Testis (tissue), 3 donors: ENCODE results near the gene LENEP. TPM values are rescaled to one million over a fixed set of nuclear protein-coding genes. Genes with fewer than 3 reads are reported as not detected.

Experiments
- DNase-seq: peaks from one replicate; pipeline ENCODE4 v3.0.0-alpha.2; 2019
- H3K27ac ChIP-seq, 2 donors: fragments of 200-600 bp; sonication (generic); one replicate each; pipeline ENCODE4 v1.5.1; 2019
- H3K27me3 ChIP-seq: fragments of 200-600 bp; sonication (generic); one replicate; pipeline ENCODE4 v1.5.1; 2019
- H3K36me3 ChIP-seq: fragments of 200-600 bp; sonication (generic); one replicate; pipeline ENCODE4 v1.5.1; 2017; ENCODE audit warnings: low read depth; ENCODE audit errors: missing control alignments
- H3K4me1 ChIP-seq: fragments of 200-600 bp; sonication (generic); one replicate; pipeline ENCODE4 v1.5.1; 2019
- H3K4me3 ChIP-seq, 2 donors: fragments of 200-600 bp; sonication (generic); one replicate each; pipeline ENCODE4 v1.5.1; 2017 to 2019
- H3K9me3 ChIP-seq: fragments of 200-600 bp; sonication (generic); one replicate; pipeline ENCODE4 v1.5.1; 2017
- CTCF ChIP-seq, 3 experiments: fragments of 450-650 bp in 2 of 3; fragments of 200-600 bp in 1 of 3; sonication (generic) in 1 of 3; IDR thresholded peaks; one replicate each; pipeline ENCODE4 v1.5.1; 2016 to 2019; ENCODE audit warnings: antibody characterized with exemption in 3 of 3, mild to moderate bottlenecking in 2 of 3, moderate library complexity in 1 of 3
- POLR2A ChIP-seq: fragments of 450-650 bp; IDR thresholded peaks from one replicate; pipeline ENCODE4 v1.6.1; 2017; ENCODE audit warnings: antibody characterized with exemption, mild to moderate bottlenecking, moderate library complexity
- WGBS, 2 donors: methylation state at CpG; one replicate each; pipeline ENCODE4 v1.1.5; 2018; 5-methylcytosine and 5-hydroxymethylcytosine counted together
- intact Hi-C: fragments of 100-400 bp; cut with DNase I; formaldehyde crosslinking; loops from one replicate; pipeline ENCODE4 v1.15.1; 2023; ENCODE audit warnings: low total_unique reads
- polyA plus RNA-seq: library from polyadenylated mRNA; stranded (reverse); fragments of 350-450 nt; fragmentation: Illumina TruSeq; extraction: RNeasy Lipid Tissue Mini Kit (QIAGEN cat#74804); gene quantifications from one replicate; pipeline ENCODE4 v1.2.3, GENCODE V29; 2014; ENCODE audit warnings: low read depth, low replicate concordance; ENCODE audit not compliant: insufficient read depth
- total RNA-seq, 2 donors: library from RNA; depleted of rRNA; stranded (reverse); fragments of >200 nt; gene quantifications; one replicate each; pipeline ENCODE4 v1.2.3, GENCODE V29; 2016

LENEP gene
- total and polyA plus RNA-seq, 3 donors from 2014 or later, result 1.1 TPM; not detected in 2

GRCh38 chr1:154945160-154945961 lies 48.0 kb upstream of the LENEP start:
- 79 to 86% methylated on average over 11 to 15 of the region's 15 CpGs for WGBS, 2 donors
- Histone ChIP-seq H3K4me1 (peaks cover 37% of the 10 kb centered on the region), H3K27me3 (no peaks in the 10 kb centered on the region), H3K4me3 (no peak overlapping the region), H3K36me3 (no peaks in the 10 kb centered on the region), H3K27ac (peak overlapping the region in 1 of 2 donors; percentile 56), H3K9me3 (no peaks in the 10 kb centered on the region)
- intact Hi-C loops, result no loop called here
- TF ChIP-seq CTCF (IDR thresholded peaks at IDR 0.05) (no peak), POLR2A (no peak)
- DNase-seq, result no peak

DNA sequence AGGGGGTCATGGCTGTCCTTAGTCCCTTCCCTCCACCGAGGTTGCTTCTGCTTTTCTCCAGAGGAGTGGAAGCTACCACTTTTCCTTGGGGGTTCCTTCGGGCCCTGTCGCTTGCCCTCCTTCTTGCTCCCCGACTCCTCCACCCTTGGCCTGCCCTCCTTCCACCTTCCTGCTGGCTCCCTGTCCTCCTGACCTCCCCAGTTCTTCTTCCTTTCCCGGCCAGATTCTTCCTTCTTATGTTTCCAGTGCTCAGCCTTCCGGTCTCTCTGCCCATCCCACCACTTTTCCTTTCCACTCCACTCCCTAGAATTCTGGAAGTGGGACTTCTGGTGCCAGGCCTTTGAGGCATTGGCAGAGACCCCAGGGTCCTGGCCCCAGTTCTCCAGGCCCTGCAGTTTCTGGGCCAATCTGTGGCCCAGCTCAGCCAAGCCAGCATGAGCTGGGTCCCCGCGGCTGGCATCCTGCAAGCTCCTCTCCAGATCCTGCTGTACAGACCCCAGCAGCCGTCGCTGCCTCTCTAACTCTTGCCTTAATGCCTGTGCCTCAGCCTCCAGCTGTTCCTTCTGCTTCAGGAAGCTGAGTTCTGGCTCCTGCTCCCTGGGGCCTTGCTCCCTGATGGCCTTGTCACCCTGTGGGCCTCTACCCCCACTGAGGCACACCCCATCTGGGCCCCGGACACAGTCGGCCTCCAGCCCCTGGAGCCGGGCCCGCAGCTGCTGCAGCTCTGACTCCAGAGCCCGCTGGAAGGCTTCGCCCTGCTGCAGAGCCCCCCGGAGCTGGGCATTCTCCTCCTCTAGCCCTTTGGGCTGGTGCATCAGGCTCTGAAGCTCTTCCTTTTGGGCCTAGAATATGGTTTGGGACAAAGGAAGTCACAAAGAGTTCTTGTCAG lies 47.2 kb upstream of the LENEP start:
- no peak overlapping the region for H3K4me3 ChIP-seq
- H3K9me3 ChIP-seq, result no peaks in the 10 kb centered on the region
- 65 to 72% methylated on average over 15 to 17 of the region's 17 CpGs for WGBS, 2 donors
- TF ChIP-seq POLR2A (no peak), CTCF (IDR thresholded peaks at IDR 0.05) (no peak)
- no peak for DNase-seq
- peaks cover 32% of the 10 kb centered on the region for H3K4me1 ChIP-seq
- H3K27me3 ChIP-seq, result no peaks in the 10 kb centered on the region
- H3K27ac ChIP-seq, result no peak overlapping the region
- H3K36me3 ChIP-seq, result no peaks in the 10 kb centered on the region
- intact Hi-C loops, result no loop called here

- H3K4me1 ChIP-seq, result peaks cover 30% of the 10 kb centered on the region
- no peak for DNase-seq
- 92 to 94% methylated on average over 11 of the region's 11 CpGs for whole genome bisulfite sequencing, 2 donors
- no peak overlapping the region for H3K27ac ChIP-seq
- TF ChIP-seq CTCF (IDR thresholded peaks at IDR 0.05) (no peak), POLR2A (no peak)
- no peaks in the 10 kb centered on the region for H3K9me3 ChIP-seq
- H3K27me3 ChIP-seq, result no peaks in the 10 kb centered on the region
- no peaks in the 10 kb centered on the region for H3K36me3 ChIP-seq
- no peak overlapping the region for H3K4me3 ChIP-seq
- intact Hi-C loops, result no loop called here
Observed at GRCh38 chr1:154948079-154948478, 45.3 kb upstream of the LENEP start.

DNA sequence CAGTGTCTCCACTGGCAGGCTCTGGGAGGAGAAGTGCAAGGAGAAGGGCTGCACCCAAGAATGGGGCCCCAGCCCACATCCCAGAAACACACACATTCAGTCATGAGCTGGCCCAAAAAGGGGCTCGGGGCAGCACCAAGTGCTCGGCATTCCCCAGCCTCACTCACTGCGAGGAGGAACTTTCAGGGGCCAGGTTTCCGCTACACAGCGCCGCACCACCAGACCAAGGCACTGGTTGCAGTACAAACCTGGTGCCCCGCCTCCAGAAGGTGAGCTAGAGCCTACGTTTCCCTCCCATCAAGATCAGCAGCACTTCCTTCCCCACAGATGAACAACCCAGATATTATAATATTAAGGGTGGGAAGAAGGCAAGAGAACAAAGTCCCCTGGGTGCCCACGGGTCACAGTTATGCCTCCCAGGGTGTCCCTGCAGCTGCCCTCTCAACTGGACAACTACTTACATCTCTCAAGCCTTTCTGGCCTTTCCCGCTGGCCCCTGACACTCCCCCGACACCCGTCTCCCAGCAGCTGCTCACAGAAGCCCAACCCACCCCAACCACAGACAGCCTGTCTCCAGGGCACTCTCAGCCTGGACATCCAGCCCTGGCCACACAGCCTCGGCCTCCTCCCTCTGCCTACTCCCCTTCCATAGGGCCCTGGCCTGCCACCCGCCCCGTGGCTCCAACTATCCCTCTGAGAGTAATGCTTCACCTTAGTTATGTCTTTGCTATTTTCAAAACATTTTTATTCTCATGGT lies 41.3 kb upstream of the LENEP start:
- no peak for DNase-seq

More for the DNA sequence above, 41.3 kb upstream of the LENEP start:
- Histone ChIP-seq H3K4me3 (no peak overlapping the region), H3K27me3 (no peaks in the 10 kb centered on the region), H3K36me3 (no peaks in the 10 kb centered on the region), H3K4me1 (peaks cover 45% of the 10 kb centered on the region), H3K9me3 (no peaks in the 10 kb centered on the region), H3K27ac (no peak overlapping the region)
- 55 to 76% methylated on average over 11 to 15 of the region's 15 CpGs for WGBS, 2 donors
- no peak for TF ChIP-seq POLR2A
- no peak for TF ChIP-seq CTCF (IDR thresholded peaks at IDR 0.05)
- intact Hi-C loops, result loop anchor here (5.0 kb wide), 1 partner anchor 110 kb away; the partner anchor contains the start of gene EFNA4
